ENCODE data around the gene CYP4F22. TPM values are rescaled to one million over a fixed set of nuclear protein-coding genes. Genes with fewer than 3 reads are reported as not detected.
"Not testable (repeated sequence)": the region's sequence is repeated elsewhere in the genome, so short reads cannot be mapped to it uniquely, and the experiment has no call there.

CYP4F22 gene
- total RNA-seq, 2 donors from 2014 or later: 28.9 to 48.1 TPM

- intact Hi-C loops (cut with DNase I): no loop called here
- no peaks in the 10 kb centered on the region for H3K4me1 ChIP-seq (replicated peaks)
- no peaks in the 10 kb centered on the region for H3K9me3 ChIP-seq
- no peak overlapping the region for H3K4me3 ChIP-seq
- TF ChIP-seq POLR2A (IDR thresholded peaks at IDR 0.05): no peak
- no peak for TF ChIP-seq POLR2AphosphoS5 (IDR thresholded peaks at IDR 0.05)
- no peak for TF ChIP-seq CTCF (IDR thresholded peaks at IDR 0.05)
- no peak for DNase-seq (ENCODE audit: low spot score)
- 58% methylated on average over 5 of the region's 5 CpGs for WGBS
- no peaks in the 10 kb centered on the region for H3K36me3 ChIP-seq
- H3K27me3 ChIP-seq (replicated peaks; ENCODE audit: insufficient read depth): peaks cover 2% of the 10 kb centered on the region
- H3K27ac ChIP-seq: no peak overlapping the region
Observed at GRCh38 chr19:15506074-15506571, 2.2 kb upstream of the CYP4F22 start.

DNA sequence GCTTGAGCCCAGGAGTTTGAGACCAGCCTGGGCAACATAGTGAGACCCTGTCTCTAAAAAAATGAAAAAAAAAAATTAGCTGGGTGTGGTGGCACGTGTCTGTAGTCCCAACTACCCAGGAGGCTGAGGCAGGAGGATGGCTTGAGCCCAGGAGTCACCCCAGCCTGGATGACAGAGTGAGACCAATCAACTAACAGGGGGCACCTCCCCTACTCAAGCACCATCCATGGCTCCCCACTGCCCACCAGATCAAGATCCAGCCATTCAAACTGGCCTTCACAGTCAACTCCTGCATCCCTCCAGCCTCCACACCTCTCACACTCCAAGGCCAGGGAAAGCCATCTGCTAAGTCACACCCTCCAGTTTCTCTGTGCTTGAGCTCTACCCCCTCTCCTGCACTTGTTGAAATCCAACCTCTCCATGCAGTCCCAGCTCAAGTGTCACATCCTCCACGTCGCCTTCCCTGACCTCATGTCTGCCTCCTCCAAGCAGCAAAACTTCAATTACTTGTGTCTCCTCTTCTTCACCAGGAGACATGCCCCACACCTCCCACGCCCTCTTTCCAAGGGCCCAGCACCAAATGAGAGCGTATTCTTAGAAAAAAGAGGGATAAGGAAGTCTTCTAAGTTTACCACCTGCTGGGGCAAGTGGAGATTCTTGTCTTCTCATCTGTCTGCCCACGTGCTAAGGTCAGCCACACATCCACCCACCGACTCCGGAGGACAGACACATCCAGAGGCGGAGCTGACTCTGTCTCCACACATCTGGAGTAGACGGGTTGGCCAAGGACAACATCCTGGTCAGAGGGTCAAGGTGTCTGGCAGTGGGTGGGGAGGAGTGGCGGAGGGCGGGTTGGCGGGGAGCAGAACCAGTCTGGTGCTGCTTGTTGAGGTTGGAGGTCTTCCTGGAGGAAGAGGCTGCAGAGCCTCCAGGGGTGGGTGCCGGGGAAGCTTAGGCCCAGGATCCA, 974 bp upstream of the CYP4F22 start:
- DNase-seq (ENCODE audit: low spot score): no peak
- Histone ChIP-seq H3K9me3 (no peaks in the 10 kb centered on the region), H3K36me3 (no peaks in the 10 kb centered on the region), H3K4me3 (no peak overlapping the region), H3K27ac (no peak overlapping the region), H3K27me3 (replicated peaks; ENCODE audit: insufficient read depth) (peaks cover 2% of the 10 kb centered on the region), H3K4me1 (replicated peaks) (no peaks in the 10 kb centered on the region)
- intact Hi-C loops (cut with DNase I): no loop called here
- TF ChIP-seq CTCF (IDR thresholded peaks at IDR 0.05): no peak
- no peak for TF ChIP-seq POLR2AphosphoS5 (IDR thresholded peaks at IDR 0.05)
- TF ChIP-seq POLR2A (IDR thresholded peaks at IDR 0.05): no peak
- 56% methylated on average over 14 of the region's 14 CpGs for WGBS

- peaks cover 2% of the 10 kb centered on the region for H3K27me3 ChIP-seq (replicated peaks; ENCODE audit: insufficient read depth)
- H3K4me1 ChIP-seq (replicated peaks): no peaks in the 10 kb centered on the region
- peak; percentile 29 for DNase-seq (ENCODE audit: low spot score)
- WGBS: 61% methylated on average over 15 of the region's 19 CpGs
- no peak overlapping the region for H3K4me3 ChIP-seq
- no peak overlapping the region for H3K27ac ChIP-seq
- H3K9me3 ChIP-seq: no peaks in the 10 kb centered on the region
- intact Hi-C loops (cut with DNase I): no loop called here
- TF ChIP-seq POLR2A (IDR thresholded peaks at IDR 0.05) (no peak), CTCF (IDR thresholded peaks at IDR 0.05) (no peak), POLR2AphosphoS5 (IDR thresholded peaks at IDR 0.05) (no peak)
- no peaks in the 10 kb centered on the region for H3K36me3 ChIP-seq
Observed at GRCh38 chr19:15511671-15512424, 3.5 kb downstream of the CYP4F22 start.

DNA sequence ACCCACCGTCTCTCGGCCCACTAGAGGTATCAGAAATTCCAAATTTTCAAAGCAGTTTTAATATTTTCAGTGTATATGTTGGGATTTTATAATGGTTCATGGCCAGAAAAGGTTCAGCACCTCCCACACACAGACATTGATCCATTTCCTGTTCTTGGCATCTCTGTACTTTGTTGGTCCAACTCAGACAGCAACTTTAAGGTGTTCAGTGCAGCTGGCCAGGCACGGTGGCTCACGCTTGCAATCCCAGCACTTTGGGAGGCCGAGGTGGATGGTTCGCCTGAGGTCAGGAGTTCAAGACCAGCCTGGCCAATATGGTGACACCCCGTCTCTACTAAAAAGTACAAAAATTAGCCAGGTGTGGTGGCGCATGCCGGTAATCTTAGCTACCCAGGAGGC, 6.9 kb downstream of the CYP4F22 start:
- H3K36me3 ChIP-seq; H3K4me3 ChIP-seq; H3K27me3 ChIP-seq (replicated peaks; ENCODE audit: insufficient read depth); H3K27ac ChIP-seq; DNase-seq (ENCODE audit: low spot score); intact Hi-C loops (cut with DNase I); H3K4me1 ChIP-seq (replicated peaks); H3K9me3 ChIP-seq: not testable (repeated sequence)
- 88% methylated on average over 9 of the region's 9 CpGs for WGBS

- DNase-seq (ENCODE audit: low spot score): no peak
- 87% methylated on average over 3 of the region's 3 CpGs for WGBS
- no peak overlapping the region for H3K27ac ChIP-seq
- no peak overlapping the region for H3K4me3 ChIP-seq
- no peak for TF ChIP-seq POLR2A (IDR thresholded peaks at IDR 0.05)
- no peak for TF ChIP-seq POLR2AphosphoS5 (IDR thresholded peaks at IDR 0.05)
- no peak for TF ChIP-seq CTCF (IDR thresholded peaks at IDR 0.05)
- no peaks in the 10 kb centered on the region for H3K9me3 ChIP-seq
- no peaks in the 10 kb centered on the region for H3K36me3 ChIP-seq
- no peaks in the 10 kb centered on the region for H3K27me3 ChIP-seq (replicated peaks; ENCODE audit: insufficient read depth)
- H3K4me1 ChIP-seq (replicated peaks): no peaks in the 10 kb centered on the region
- intact Hi-C loops (cut with DNase I): no loop called here
Observed at GRCh38 chr19:15516363-15516762, 8.0 kb downstream of the CYP4F22 start.

All from prostate gland (tissue), 2 donors.